GM10248 (cell line): ENCODE measurements around the gene NELFB.

ENCODE experiments used
- CTCF ChIA-PET: fragments of 300-600 bp; sonication (Branson Sonifier 250); formaldehyde crosslinking; extraction: SDS; loops from one replicate; lab custom pipeline; 2021; ENCODE audit warnings: antibody characterized with exemption; lab: Yijun Ruan, JAX
- POLR2A ChIA-PET: fragments of 350-650 bp; sonication (Branson Sonifier 250); formaldehyde crosslinking; extraction: SDS; loops from one replicate; lab custom pipeline; 2020; ENCODE audit warnings: antibody characterized with exemption; lab: Yijun Ruan, JAX
- DNase-seq: peaks from one replicate; pipeline ENCODE4 v3.0.0; 2012; ENCODE audit errors: extremely low spot score
- CTCF ChIP-seq: IDR thresholded peaks from 2 replicates; pipeline ENCODE4 v1.5.1; 2012; ENCODE audit warnings: mild to moderate bottlenecking, low read depth; ENCODE audit errors: extremely low read depth, missing control alignments, control extremely low read depth

Gene NELFB

DNA sequence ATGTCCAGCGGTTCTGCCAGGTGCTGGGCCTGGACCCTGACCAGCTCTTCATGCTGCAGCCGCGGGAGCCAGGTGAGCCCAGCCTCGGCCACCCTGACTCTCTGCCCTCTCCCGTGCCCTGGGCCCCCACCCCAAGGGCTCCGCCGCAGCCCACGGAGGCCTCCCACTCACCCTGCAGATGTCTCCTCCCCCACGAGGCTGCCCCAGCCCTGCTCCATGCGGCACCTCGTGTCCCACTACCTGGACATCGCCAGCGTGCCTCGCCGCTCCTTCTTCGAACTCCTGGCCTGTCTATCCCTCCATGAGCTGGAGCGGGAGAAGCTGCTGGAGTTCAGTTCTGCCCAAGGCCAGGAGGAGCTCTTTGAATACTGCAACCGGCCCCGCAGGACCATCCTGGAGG lies 40.5 kb upstream of the NELFB start:
- TF ChIP-seq CTCF = no peak
- POLR2A ChIA-PET = no interaction called here
- CTCF ChIA-PET = interaction anchor here (1.1 to 4.2 kb wide), 3 partner anchors 11 to 26 kb away, joined by 3 to 13 read pairs (median 11); partner anchors contain the start of genes ANAPC2, RNF224 and SSNA1
- no peak for DNase-seq

GRCh38 chr9:137215196-137215986 lies 39.7 kb upstream of the NELFB start:
- ChIA-PET POLR2A (no interaction called here), CTCF (interaction anchor here (1.2 to 4.2 kb wide), 3 partner anchors 8 to 26 kb away, joined by 6 to 13 read pairs (median 11); partner anchors contain the start of genes ANAPC2, RNF224 and SSNA1)
- TF ChIP-seq CTCF = no peak
- no peak for DNase-seq

GRCh38 chr9:137216188-137216965 lies 38.8 kb upstream of the NELFB start:
- no peak for TF ChIP-seq CTCF
- ChIA-PET CTCF (interaction anchor here (0.9 to 4.2 kb wide), 4 partner anchors 9 to 27 kb away, joined by 4 to 13 read pairs (median 8); partner anchors contain the start of genes ANAPC2, RNF224 and SSNA1), POLR2A (interaction anchor here (0.5 to 0.8 kb wide), 2 partner anchors 15 to 24 kb away, joined by 3 to 4 read pairs; partner anchors contain the start of gene TPRN)
- DNase-seq = no peak

DNA sequence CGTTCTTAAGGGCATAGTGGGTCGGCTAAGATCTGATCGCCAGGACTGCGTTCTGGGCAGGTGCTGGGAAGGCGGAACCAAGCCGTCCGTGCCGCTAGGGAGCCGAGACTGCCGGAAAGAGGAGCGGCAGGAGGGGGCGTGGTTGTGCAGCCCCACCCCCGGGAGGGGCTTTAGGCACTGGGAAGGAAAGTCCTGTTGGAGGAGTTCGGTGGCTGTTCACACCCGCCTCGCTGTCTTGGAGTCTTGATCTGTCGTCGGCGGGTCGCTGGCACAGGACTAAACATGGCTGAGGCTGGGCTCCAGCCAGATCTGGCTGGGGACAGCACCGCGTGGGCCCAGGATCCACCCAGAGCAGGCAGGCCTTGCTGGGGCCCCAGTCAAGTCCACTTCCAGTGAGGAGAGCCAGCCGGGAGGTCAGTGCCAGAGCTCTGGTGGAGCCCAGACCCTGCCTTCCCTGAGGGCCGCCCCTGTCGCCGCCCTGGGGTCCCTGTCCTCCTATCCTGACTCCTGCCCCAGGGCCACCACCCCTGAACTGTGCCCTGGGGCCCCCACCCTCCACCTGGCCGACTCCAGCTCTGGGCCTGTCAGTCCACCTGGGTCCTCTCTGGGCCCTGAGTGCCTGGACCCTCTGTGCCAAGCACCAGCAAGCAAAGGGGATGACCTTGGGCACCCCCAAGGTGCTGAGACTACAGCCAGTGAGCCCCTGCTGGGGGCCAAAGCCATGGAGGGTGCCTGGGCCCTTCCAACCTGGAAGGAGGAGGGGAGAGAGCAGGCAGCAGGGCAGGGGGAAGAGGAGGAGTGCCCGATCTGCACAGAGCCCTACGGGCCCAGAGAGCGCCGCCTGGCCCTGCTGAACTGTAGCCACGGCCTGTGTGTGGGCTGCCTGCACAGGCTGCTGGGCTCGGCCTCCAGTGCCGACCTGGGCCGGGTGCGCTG lies 37.6 kb upstream of the NELFB start:
- no peak for TF ChIP-seq CTCF
- no peak for DNase-seq
- CTCF ChIA-PET = interaction anchor here (0.9 to 4.2 kb wide), 3 partner anchors 9 to 29 kb away, joined by 4 to 11 read pairs (median 8); partner anchors contain the start of genes ANAPC2, RNF224 and SSNA1
- POLR2A ChIA-PET = no interaction called here

- ChIA-PET POLR2A (no interaction called here), CTCF (interaction anchor here (2.4 kb wide), 1 partner anchor 9 kb away, joined by 8 read pairs; the partner anchor contains the start of gene RNF224)
- TF ChIP-seq CTCF = no peak
Observed at GRCh38 chr9:137218212-137218753, 36.8 kb upstream of the NELFB start.

More at GRCh38 chr9:137218212-137218753, 36.8 kb upstream of the NELFB start:
- DNase-seq = no peak
